Heart left ventricle (tissue), 13 donors: ENCODE measurements around the gene ZNF687.

Source experiments
- CTCF ChIP-seq, 12 donors: fragments of 200-600 bp; sonication (generic) in 4 of 12; IDR thresholded peaks; one replicate each; pipeline versions ENCODE4 v1.5.0 to v1.8.0; 2018 to 2022; ENCODE audit warnings: antibody characterized with exemption in 12 of 12, mild to moderate bottlenecking in 5 of 12
- POLR2A ChIP-seq, 2 donors: fragments of 450-650 bp; IDR thresholded peaks; one replicate each; pipeline ENCODE4 v1.6.1; 2017; ENCODE audit warnings: antibody characterized with exemption in 2 of 2, mild to moderate bottlenecking in 2 of 2, moderate library complexity in 2 of 2
- donor health status: ischemic (EF 13 %, LVEDD 7.1; RV severe dilation, severe dysfunction).
- donor health status: DM: no; HTN: yes; CAD: no.
- donor health status: DM: no; HTN: no; CAD: no.
- donor health status: ischemic (EF 25% LVEDD 6.9; RV normal size, moderate dysfunction).
- donor health status: ischemic (EF 25% LVEDD 5.7; RV mildly dilated, moderate dysfunction).
- donor health status: ischemic (EF 35%, LVEDD 5.7; RV mildly dilated, moderate dysfunction).
- donor health status: nonischemic (EF 11% LVEDD 7.7; RV severe dilation, severe dysfunction).
- donor health status: DM: yes; HTN: yes; CAD: no.
- donor health status: PGD.
- donor health status: ischemic (EF 29% LVEDD 5.4; RV normal size, mild dysfunction).
- donor health status: nonischemic (EF 23%, LVEDD 6.1; RV moderate dilation, normal function).

GRCh38 chr1:151294742-151295462, 12.8 kb downstream of the ZNF687 start:
- no peak for TF ChIP-seq CTCF (IDR thresholded peaks at IDR 0.05)
- TF ChIP-seq POLR2A (IDR thresholded peaks at IDR 0.05): no peak
